ENCODE results near the gene RNU11.
A peak's percentile ranks its signal among the peaks of the same experiment; 100 is the strongest.
"Not testable (repeated sequence)": the region's sequence is repeated elsewhere in the genome, so short reads cannot be mapped to it uniquely, and the experiment has no call there.

The RNU11 gene

DNA sequence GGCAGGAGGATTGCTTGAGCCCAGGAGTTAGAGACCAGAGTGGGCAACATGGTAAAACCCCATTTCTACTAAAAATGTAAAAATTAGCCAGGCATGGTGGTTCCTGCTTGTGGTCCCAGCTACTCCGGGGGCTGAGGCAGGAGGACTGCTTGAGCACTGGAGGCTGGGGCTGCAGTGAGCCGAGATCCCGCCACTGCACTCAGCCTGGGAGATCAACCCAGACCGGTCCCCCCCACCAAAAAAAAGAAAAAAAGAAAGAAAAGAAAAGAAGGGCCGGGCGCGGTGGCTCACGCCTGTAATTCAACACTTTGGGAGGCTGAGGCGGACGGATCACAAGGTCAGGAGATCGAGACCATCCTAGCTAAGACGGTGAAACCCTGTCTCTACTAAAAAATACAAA, 18.4 kb downstream of the RNU11 start:
- no peak for DNase-seq

DNA sequence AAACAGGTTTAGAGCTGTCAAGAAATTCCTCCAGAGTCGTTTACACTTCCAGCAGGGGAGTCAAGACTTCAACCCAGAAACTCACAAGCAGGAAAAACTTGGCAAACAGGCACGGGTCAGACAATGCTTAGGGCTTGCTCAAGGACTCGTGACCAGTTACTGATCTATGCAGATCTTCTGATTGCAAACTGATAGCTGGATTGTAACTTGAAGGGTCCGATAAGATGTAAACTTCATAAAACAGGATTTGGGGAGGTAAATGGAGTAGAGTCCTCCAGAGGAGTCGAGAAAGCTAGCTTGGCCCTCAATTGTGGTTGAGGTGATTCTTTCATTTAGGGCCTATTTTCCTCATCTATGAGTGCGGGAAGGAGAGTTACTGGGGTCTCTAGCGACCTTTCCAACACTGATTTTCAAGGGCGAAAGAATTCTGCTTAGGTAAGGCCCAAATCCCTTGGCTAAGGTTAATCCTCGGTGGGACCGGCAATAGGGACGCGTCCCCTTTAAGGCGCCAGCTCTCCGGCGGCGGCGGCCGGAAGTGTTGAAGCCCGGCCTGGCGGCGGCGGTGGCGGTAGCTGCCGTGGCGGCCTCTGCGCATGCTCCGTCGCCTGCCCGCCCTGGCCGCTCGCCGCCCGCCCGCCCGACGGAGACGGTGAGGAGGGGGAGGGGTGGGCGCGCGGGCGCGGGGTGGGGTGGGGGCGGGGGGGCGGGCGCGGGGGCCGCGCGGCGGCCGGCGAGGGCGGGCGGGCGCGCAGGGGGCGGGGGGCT, 20.0 kb downstream of the RNU11 start, which contains the start of gene GMEB1:
Gene GMEB1, plus strand, starts transcription at position 594 of the 765 bp plus-strand sequence. CDS start 14,829 bp downstream, outside the sequence.
- peak; percentile 69 for DNase-seq

DNA sequence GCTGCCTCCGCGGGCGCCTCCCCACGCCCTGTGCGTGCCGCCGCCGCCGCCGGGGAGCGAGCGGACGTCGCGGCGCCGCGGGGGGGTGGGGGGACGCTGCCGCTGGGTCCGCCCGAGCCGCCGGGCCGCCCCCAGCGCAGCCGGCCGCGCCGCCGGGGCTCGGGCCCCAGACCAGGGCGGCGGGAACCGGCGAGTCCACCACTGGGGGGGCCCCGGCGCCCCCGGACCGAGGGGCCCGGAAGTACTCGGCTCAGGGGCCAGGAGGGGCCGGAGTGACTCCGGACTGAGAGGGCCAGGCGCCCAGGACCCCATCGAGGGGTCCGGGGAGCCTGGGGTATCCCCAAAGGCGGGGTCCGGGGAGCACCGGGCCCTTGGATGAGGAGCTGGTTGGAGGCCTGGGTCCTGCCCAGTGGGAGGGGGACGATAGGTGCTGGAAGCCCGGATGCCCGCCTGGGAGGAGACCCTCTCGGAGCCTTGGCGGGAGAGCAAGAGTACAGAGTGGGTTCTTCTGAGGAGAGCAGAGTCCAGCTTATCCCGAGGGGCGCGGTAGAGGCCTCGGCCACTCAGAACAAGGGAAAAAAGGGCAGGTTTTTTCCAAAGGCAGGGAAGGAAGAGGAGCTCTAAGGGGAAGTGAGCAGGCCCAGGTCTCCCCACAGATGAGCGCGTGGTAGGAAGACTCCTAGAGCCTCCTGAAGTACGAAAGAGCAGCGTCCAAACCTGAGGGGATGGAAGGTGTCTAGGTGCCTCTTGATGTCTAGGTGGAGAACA, 20.7 kb downstream of the RNU11 start:
- DNase-seq: no peak

DNA sequence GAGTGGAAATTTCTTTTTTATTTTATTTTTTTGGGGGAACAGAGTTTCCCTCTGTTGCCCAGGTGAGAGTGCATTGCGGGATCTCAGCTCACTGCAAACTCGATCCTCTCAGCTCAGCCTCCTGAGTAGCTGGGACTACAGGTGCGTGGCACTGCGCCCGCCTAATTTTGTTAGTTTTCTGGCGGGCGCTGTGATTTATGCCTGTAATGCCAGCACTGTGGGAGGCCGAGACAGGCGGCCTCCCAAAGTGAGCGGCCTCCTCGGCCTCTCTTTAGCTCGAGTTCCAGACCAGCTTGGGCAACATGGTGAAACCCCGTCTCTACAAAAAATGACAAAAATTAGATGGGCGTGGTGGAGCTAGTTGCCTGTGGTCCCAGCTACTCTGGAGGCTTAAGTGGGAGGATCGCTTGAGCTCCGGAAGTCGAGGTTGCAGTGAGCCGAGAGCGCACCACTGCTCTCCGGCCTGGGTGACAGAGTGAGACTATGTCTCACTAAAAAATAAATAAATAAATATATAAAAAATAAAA, 22.9 kb downstream of the RNU11 start:
- DNase-seq: no peak

DNA sequence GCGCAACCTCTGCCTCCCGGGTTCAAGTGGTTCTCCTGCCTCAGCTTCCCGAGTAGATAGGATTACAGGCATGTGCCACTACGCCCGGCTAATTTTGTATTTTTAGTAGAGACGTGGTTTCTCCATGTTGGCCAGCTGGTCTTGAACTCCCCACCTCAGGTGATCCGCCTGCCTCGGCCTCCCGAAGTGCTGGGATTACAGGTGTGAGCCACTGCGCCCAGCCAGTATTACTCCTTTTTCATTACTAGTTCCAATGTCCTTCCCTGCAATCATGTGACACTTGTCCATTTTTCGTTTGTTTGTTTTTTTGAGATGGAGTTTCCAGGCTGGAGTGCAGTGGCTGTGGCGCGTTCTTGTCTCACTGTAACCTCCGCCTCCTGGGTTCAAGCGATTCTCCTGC, 24.6 kb downstream of the RNU11 start:
- not testable (repeated sequence) for DNase-seq

DNA sequence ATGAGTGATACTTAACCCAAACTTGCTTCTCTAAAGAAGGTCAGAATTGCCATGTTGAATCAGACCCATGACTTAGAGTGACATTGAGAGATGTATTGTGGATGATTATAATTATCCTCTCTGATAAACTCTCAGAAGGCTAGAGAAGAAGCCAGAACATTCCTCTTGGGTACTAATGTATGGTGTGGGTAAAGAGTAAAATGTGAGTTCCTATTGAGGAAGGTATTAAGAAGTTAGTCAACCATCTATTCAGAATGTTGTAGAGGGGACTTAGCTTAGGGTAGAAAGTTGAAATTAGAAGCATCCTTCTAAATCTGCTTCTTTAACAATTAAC, 27.5 kb downstream of the RNU11 start:
- DNase-seq: no peak

DNA sequence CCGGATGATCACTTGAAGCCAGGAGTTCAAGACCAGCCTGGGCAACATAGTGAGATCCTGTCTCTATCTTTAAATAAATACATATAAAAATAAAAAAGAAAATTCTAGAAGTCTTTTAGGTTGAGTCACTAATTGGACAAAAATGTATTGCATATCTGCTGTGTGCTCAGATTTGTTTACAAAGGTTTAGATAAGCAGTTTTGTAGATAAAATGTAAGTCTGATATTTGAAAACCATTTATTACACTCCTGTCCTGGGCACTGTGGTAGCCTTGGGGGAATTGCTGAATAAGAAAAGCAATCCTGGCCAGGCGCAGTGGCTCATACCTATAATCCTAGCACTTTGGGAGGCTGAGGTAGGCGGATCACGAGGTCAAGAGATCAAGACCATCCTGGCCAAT, 31.8 kb downstream of the RNU11 start:
- DNase-seq: no peak

DNA sequence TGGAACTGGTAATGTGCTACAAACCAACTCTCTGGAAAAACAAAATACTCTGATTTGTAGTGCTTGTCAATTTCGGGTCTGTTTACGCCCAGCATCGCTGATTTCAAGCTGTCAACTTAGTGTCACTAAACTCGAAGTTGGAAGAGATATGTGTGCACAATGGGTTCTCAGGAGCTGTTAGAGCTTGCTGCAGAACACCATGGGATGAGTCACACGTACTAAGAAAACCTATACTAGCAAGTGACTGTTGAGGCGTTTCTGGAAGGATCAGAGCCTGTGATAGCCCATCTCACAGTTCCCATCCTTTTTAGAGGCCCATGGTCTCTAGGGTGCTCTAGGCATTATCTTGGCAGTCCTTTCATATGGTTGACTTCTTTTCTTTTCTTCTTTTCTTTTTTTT, 34.4 kb downstream of the RNU11 start:
- DNase-seq: no peak

DNA sequence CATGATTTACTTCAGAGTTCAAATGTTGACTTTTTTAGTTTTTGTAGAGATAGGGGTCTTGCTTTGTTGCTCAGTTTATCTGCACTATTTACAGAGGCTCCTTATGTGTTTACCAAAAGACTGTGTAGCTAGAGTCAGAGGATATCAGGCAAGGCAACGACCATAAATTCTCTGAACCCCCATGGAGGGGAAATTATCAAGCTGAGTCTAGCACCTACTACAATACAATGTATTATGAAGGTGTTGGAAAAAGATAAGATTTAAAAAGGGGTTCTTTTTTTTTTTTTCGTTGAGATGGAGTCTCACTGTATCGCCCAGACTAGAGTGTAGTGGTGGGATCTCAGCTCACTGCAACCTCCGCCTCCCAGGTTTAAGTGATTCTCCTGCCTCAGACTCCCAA, 36.5 kb downstream of the RNU11 start:
- no peak for DNase-seq

DNA sequence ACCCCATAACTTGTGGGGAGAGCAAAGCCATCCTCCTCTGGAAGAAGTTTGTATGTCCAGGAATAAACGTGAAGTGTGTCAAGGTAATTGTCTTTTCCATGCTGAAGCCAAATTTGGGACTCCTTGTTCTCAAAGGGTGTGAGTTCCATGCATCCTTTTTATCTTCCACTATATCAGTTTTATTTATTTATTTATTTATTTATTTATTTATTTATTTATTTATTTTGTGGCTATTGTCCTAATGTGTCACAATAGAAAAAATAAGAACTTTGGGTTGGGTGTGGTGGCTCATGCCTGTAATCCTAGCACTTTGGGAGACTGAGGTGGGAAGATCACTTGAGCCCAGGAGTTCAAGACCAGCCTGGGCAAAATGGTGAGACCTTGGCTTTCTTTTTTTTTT, 43.2 kb downstream of the RNU11 start:
- DNase-seq: not testable (repeated sequence)

Measured in GF-D8 (cell line).